H1 (cell line): ENCODE measurements around the gene ADCY2. TPM values are rescaled to one million over a fixed set of nuclear protein-coding genes. Genes with fewer than 3 reads are reported as not detected.

Experiments
- CBX5 ChIP-seq: fragments of 300-800, 300-1000 bp; sonication (generic); IDR thresholded peaks from 2 replicates; pipeline ENCODE4 v1.7.1; 2016; ENCODE audit warnings: antibody characterized with exemption, low read length, low read depth
- polyA plus RNA-seq, 7 experiments: library from polyadenylated mRNA; depleted of rRNA in 3 of 7; stranded (reverse) in 5 of 7; unstranded in 2 of 7; fragments of >200 nt in 5 of 7; fragments of 200-250 nt in 2 of 7; gene quantifications; 1 replicate in 5 of 7; 2 replicates in 1 of 7; 4 replicates in 1 of 7; pipeline versions ENCODE4 v1.2.1 to v1.2.3, GENCODE V29; 2011 to 2013; ENCODE audit warnings: missing spikeins in 2 of 7, mixed read lengths in 2 of 7
- total RNA-seq: library from RNA; stranded (reverse); fragmentation: NEBNext Ultra II Directional; extraction: Animal tissue kit (Norgen Biotek cat#: 25700); gene quantifications from 2 replicates; pipeline ENCODE4 v1.2.1, GENCODE V29; 2021

ADCY2 gene
- total and polyA plus RNA-seq, 2 of the 8 experiments (the other 6 are each of a cell fraction or from before 2014, with no cell fraction given), result 35.8 to 122 TPM

DNA sequence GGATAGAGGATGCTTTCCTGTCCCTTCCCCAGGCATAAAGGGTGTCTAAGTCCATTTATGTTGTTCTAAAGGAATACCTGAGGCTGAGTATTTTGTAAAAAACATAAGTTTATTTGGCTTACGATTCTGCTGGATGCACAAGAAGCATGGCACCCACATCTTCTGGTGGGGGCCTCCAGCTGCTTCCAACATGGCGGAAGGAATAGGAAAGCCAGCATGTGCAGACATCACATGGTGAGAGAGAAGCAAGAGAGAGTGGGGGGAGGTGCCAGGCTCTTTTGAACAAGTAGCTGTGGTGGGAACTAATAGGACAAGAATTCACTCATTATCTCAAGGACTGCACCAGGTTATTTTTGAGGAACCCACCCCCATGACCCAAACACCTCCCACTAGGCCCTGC lies 77.2 kb downstream of the ADCY2 start (continued):
- no peak for TF ChIP-seq CBX5
